GM12878 (cell line): ENCODE measurements around the gene ATP1A1. TPM values are rescaled to one million over a fixed set of nuclear protein-coding genes. Genes with fewer than 3 reads are reported as not detected.

Source experiments
- ATAC-seq: fragments of 200-7000 bp; cut with Tn5 transposase; 3 replicates; pipeline ENCODE4 v1.9.1; 2020; ENCODE audit warnings: mild to moderate bottlenecking, moderate library complexity
- BruUV-seq: library from RNA; stranded (reverse); fragments of 400-500 nt; replicated peaks from 2 replicates; lab custom pipeline; 2021; lab: Mats Ljungman, UMichigan
- CTCF ChIA-PET: fragments of 300-600 bp; sonication (Branson Sonifier 250); formaldehyde crosslinking; extraction: SDS; loops from one replicate; lab custom pipeline; 2021; ENCODE audit warnings: inconsistent platforms; lab: Yijun Ruan, JAX
- POLR2A ChIA-PET: fragments of 350-600 bp; formaldehyde crosslinking; extraction: SDS; loops from one replicate; lab custom pipeline; 2021; ENCODE audit warnings: inconsistent platforms; lab: Charles Lee
- RAD21 ChIA-PET: fragments of 300-600 bp; sonication (Branson Sonifier 250); formaldehyde crosslinking; loops from one replicate; lab custom pipeline; 2023; ENCODE audit warnings: antibody characterized with exemption; ENCODE audit not compliant: unreplicated experiment; lab: Charles Lee
- SMC1A ChIA-PET: fragments of 300-600 bp; sonication (Branson Sonifier 250); formaldehyde crosslinking; loops from one replicate; lab custom pipeline; 2023; ENCODE audit not compliant: unreplicated experiment, uncharacterized antibody; lab: Charles Lee
- DNase-seq: peaks from one replicate; pipeline ENCODE4 v3.0.0-alpha.2; 2011; ENCODE audit warnings: low read depth, low spot score
- FAIRE-seq: peaks from 3 replicates; lab custom pipeline; 2011; peaks lifted over from hg19 to GRCh38; lab: Jason Lieb, UNC
- H2AFZ ChIP-seq: 2 replicates; pipeline ENCODE4 v1.6.0; 2011; ENCODE audit warnings: low read depth, low read length, control low read depth; ENCODE audit not compliant: control insufficient read depth
- H3K27ac ChIP-seq: 2 replicates; pipeline ENCODE4 v1.5.1; 2011; ENCODE audit warnings: control low read depth; ENCODE audit not compliant: control insufficient read depth, insufficient read depth
- H3K27me3 ChIP-seq, 2 experiments: replicated peaks in 1 of 2; 2 replicates each; pipeline versions ENCODE4 v1.6.0 to v1.6.1; 2011; ENCODE audit warnings: low read length in 1 of 2; ENCODE audit not compliant: control insufficient read depth in 2 of 2, insufficient read depth in 2 of 2
- H3K36me3 ChIP-seq, 2 experiments: 2 replicates each; pipeline ENCODE4 v1.5.1; 2011; ENCODE audit warnings: low read length in 1 of 2; ENCODE audit not compliant: control insufficient read depth in 2 of 2, insufficient read depth in 2 of 2
- H3K4me1 ChIP-seq: 2 replicates; pipeline ENCODE4 v1.6.1; 2011; ENCODE audit warnings: mild to moderate bottlenecking, low read length, moderate library complexity, mixed read lengths; ENCODE audit not compliant: control insufficient read depth, insufficient read depth
- H3K4me2 ChIP-seq: 2 replicates; pipeline ENCODE4 v1.6.0; 2011; ENCODE audit warnings: control low read depth; ENCODE audit not compliant: control insufficient read depth, insufficient read depth
- H3K4me3 ChIP-seq: fragments of 200-600 bp; sonication (generic); 2 replicates; pipeline ENCODE4 v1.5.1; 2016
- H3K79me2 ChIP-seq: 2 replicates; pipeline ENCODE4 v1.6.0; 2011; ENCODE audit warnings: low read length; ENCODE audit not compliant: control insufficient read depth, insufficient read depth
- H3K9ac ChIP-seq: 2 replicates; pipeline ENCODE4 v1.8.0; 2011; ENCODE audit warnings: low read length, control low read depth, mixed read lengths; ENCODE audit not compliant: control insufficient read depth, insufficient read depth
- H3K9me3 ChIP-seq: replicated peaks from 3 replicates; pipeline ENCODE4 v1.5.1; 2011; ENCODE audit warnings: mild to moderate bottlenecking, low read length; ENCODE audit not compliant: control insufficient read depth, insufficient read depth
- H4K20me1 ChIP-seq: 2 replicates; pipeline ENCODE4 v1.6.0; 2011; ENCODE audit not compliant: control insufficient read depth, insufficient read depth
- FOXM1 ChIP-seq: IDR thresholded peaks from 2 replicates; pipeline ENCODE4 v1.6.1; 2012; ENCODE audit warnings: low read depth, mild to moderate bottlenecking, inconsistent platforms, low read length, moderate library complexity
- NR2F1 ChIP-seq: fragments of 450-650 bp; conservative IDR thresholded peaks from 2 replicates; pipeline ENCODE4 v1.6.1; 2017; ENCODE audit warnings: mild to moderate bottlenecking
- POLR2AphosphoS2 ChIP-seq: IDR thresholded peaks from 2 replicates; pipeline ENCODE4 v1.6.1; 2011; ENCODE audit warnings: low read depth, mild to moderate bottlenecking, low read length, improper control_type of control experiment, moderate library complexity
- RB1 ChIP-seq: fragments of 450-650 bp; formaldehyde crosslinking; IDR thresholded peaks from 2 replicates; pipeline ENCODE4 v1.6.1; 2017; ENCODE audit warnings: mild to moderate bottlenecking, borderline replicate concordance
- RBBP5 ChIP-seq: fragments of 200-600 bp; sonication (generic); conservative IDR thresholded peaks from 2 replicates; pipeline ENCODE4 v1.6.1; 2016
- RCOR1 ChIP-seq: conservative IDR thresholded peaks from 2 replicates; pipeline ENCODE4 v1.6.1; 2012; ENCODE audit warnings: low read depth, low read length, improper control_type of control experiment
- RELB ChIP-seq: fragments of 450-650 bp; IDR thresholded peaks from 2 replicates; pipeline ENCODE4 v1.6.1; 2017; ENCODE audit warnings: low read depth, mild to moderate bottlenecking, moderate library complexity
- STAT1 ChIP-seq: fragments of 450-650 bp; conservative IDR thresholded peaks from 2 replicates; pipeline ENCODE4 v1.6.1; 2014; ENCODE audit warnings: antibody characterized with exemption, mild to moderate bottlenecking
- TARDBP ChIP-seq: IDR thresholded peaks from 2 replicates; pipeline ENCODE4 v1.6.1; 2016; ENCODE audit warnings: borderline replicate concordance
- USF1 ChIP-seq: IDR thresholded peaks from 2 replicates; pipeline ENCODE4 v1.6.1; 2011; ENCODE audit warnings: borderline replicate concordance, low read depth, mild to moderate bottlenecking, moderate library complexity, mixed read lengths, low read length; ENCODE audit not compliant: insufficient read depth; ENCODE audit errors: extremely low read length
- WGBS: methylation state at CpG from one replicate; pipeline ENCODE4 v1.1.6; 2016; ENCODE audit warnings: low lambda C conversion rate; ENCODE audit not compliant: insufficient replicate concordance, insufficient coverage; ENCODE audit errors: missing lambda C conversion rate; 5-methylcytosine and 5-hydroxymethylcytosine counted together
- in situ Hi-C: fragments of 300-500 bp; cut with MboI; formaldehyde crosslinking; loops from 9 replicates; pipeline ENCODE4 v1.14.3; 2018; ENCODE audit warnings: mixed read lengths
- intact Hi-C: fragments of 100-400 bp; cut with micrococcal nuclease; formaldehyde crosslinking; loops from one replicate; pipeline ENCODE4 v1.14.2; 2022; ENCODE audit not compliant: unreplicated experiment
- polyA plus RNA-seq, 11 experiments: library from polyadenylated mRNA; depleted of rRNA in 4 of 11; unstranded in 6 of 11; stranded (reverse) in 5 of 11; fragments of >200 nt; fragmentation: Nextera tagmentation in 4 of 11; fragmentation: Illumina TruSeq in 1 of 11; extraction: Ambion mirVana in 4 of 11; extraction: Trizol in 1 of 11; gene quantifications; 1 replicate in 1 of 11; 2 replicates in 10 of 11; pipeline versions ENCODE4 v1.2.1 to v1.2.3, GENCODE V29; 2011 to 2016; ENCODE audit warnings: inconsistent platforms in 2 of 11, missing spikeins in 2 of 11, low read depth in 1 of 11
- total RNA-seq, 4 experiments: library from RNA; depleted of rRNA in 3 of 4; stranded (reverse); fragments of >200 nt in 3 of 4; fragmentation: Illumina TruSeq in 1 of 4; extraction: Trizol in 1 of 4; gene quantifications; 2 replicates each; pipeline versions ENCODE4 v1.2.1 to v1.2.3, GENCODE V29; 2013 to 2021
- TF ChIP-seq, protein P1 (sequence below): fragments of 450-650 bp; IDR thresholded peaks from 2 replicates; pipeline ENCODE4 v1.6.1; 2017; ENCODE audit warnings: mild to moderate bottlenecking, moderate library complexity
- TF ChIP-seq, protein P2 (sequence below): fragments of 450-650 bp; IDR thresholded peaks from 2 replicates; pipeline ENCODE4 v1.6.1; 2017; ENCODE audit warnings: antibody characterized with exemption, mild to moderate bottlenecking, moderate library complexity

The ATP1A1 gene
- total and polyA plus RNA-seq, 10 of the 15 experiments (the other 5 are each of a cell fraction or from before 2014, with no cell fraction given) = 113 to 566 (median 313) TPM

DNA sequence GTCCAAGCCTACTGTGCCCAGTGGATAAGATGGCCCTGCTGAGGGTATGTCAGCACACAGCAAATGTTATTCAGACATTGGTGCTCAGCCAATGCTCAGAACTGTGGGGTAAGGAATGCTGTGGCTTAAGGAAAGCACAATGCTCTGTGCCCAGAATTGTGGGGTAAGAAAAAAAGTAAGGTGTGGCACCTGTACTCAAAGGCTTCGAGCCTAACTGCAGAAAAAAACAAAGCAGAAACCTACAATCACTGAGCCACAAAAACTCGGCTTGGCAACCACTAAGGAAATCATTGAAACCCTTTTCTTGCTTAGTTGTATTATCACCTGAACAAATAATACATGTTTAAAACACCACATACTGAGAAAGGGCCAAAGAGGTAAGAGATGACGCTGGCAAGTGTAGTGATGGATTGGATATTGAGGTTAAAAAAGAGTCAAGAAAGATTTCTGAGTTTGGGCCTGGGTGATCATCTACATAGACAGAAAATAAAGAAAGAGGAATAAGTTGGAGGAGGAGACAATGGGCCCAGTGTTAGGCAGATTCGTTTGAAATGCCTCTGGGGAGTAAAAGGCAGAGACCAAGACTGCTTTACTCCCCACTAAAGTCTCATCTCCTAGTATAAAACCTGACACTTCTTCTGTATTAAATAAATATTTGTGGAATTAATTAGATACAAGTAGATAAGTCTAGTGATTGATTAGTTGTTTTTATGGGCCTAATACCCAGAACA is 25.9 kb upstream of the ATP1A1 start (continued):
- TF ChIP-seq, protein P1, sequence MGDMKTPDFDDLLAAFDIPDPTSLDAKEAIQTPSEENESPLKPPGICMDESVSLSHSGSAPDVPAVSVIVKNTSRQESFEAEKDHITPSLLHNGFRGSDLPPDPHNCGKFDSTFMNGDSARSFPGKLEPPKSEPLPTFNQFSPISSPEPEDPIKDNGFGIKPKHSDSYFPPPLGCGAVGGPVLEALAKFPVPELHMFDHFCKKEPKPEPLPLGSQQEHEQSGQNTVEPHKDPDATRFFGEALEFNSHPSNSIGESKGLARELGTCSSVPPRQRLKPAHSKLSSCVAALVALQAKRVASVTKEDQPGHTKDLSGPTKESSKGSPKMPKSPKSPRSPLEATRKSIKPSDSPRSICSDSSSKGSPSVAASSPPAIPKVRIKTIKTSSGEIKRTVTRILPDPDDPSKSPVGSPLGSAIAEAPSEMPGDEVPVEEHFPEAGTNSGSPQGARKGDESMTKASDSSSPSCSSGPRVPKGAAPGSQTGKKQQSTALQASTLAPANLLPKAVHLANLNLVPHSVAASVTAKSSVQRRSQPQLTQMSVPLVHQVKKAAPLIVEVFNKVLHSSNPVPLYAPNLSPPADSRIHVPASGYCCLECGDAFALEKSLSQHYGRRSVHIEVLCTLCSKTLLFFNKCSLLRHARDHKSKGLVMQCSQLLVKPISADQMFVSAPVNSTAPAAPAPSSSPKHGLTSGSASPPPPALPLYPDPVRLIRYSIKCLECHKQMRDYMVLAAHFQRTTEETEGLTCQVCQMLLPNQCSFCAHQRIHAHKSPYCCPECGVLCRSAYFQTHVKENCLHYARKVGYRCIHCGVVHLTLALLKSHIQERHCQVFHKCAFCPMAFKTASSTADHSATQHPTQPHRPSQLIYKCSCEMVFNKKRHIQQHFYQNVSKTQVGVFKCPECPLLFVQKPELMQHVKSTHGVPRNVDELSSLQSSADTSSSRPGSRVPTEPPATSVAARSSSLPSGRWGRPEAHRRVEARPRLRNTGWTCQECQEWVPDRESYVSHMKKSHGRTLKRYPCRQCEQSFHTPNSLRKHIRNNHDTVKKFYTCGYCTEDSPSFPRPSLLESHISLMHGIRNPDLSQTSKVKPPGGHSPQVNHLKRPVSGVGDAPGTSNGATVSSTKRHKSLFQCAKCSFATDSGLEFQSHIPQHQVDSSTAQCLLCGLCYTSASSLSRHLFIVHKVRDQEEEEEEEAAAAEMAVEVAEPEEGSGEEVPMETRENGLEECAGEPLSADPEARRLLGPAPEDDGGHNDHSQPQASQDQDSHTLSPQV = no peak
- no peak for TF ChIP-seq RB1

DNA sequence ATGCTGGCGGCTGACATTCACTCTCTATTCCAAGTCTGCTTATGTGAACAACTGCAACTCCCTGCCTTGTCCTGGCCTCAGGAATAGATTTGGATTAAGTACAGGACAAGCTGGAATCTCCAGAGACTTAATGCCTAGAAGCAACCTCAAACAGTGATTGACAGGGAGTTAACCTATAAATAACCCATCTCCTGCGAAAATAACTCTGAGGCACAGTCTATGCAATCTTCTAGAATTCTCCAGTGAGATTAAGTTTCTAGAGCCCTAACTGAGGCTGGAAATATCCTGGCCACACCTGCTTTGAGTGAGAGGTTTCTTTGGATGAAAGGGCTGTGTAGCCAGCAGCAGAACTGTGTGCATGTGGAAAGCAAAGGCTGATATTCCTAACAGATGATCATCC is 25.3 kb upstream of the ATP1A1 start:
- ChIA-PET POLR2A (no interaction called here), RAD21 (no interaction called here), SMC1A (interaction anchor here (1.0 to 1.8 kb wide), 2 partner anchors 22 to 138 kb away, joined by 3 to 4 read pairs; no protein-coding TSS in a partner anchor), CTCF (no interaction called here)
- BruUV-seq = no TSS peak
- H2AFZ ChIP-seq = no peak overlapping the region
- ATAC-seq (no peak), FAIRE-seq (no peak), DNase-seq (no peak)
- H3K4me3 ChIP-seq = no peak overlapping the region
- H3K4me2 ChIP-seq = no peak overlapping the region
- in situ Hi-C loops (no loop called here), intact Hi-C loops (no loop called here)
- H3K4me1 ChIP-seq = no peaks in the 10 kb centered on the region
- H3K27me3 ChIP-seq = no peaks in the 10 kb centered on the region
- 67% methylated on average over 2 of the region's 2 CpGs for WGBS
- H3K36me3 ChIP-seq = no peaks in the 10 kb centered on the region
- H3K79me2 ChIP-seq = no peaks in the 10 kb centered on the region
- H4K20me1 ChIP-seq = no peaks in the 10 kb centered on the region
- H3K9ac ChIP-seq = no peak overlapping the region
- no peak overlapping the region for H3K27ac ChIP-seq
- H3K9me3 ChIP-seq = no peaks in the 10 kb centered on the region
- TF ChIP-seq USF1 (no peak), RBBP5 (no peak), NR2F1 (no peak), RCOR1 (no peak), TARDBP (no peak), FOXM1 (no peak), POLR2AphosphoS2 (no peak), RELB (no peak), STAT1 (no peak)
- TF ChIP-seq, protein P2, sequence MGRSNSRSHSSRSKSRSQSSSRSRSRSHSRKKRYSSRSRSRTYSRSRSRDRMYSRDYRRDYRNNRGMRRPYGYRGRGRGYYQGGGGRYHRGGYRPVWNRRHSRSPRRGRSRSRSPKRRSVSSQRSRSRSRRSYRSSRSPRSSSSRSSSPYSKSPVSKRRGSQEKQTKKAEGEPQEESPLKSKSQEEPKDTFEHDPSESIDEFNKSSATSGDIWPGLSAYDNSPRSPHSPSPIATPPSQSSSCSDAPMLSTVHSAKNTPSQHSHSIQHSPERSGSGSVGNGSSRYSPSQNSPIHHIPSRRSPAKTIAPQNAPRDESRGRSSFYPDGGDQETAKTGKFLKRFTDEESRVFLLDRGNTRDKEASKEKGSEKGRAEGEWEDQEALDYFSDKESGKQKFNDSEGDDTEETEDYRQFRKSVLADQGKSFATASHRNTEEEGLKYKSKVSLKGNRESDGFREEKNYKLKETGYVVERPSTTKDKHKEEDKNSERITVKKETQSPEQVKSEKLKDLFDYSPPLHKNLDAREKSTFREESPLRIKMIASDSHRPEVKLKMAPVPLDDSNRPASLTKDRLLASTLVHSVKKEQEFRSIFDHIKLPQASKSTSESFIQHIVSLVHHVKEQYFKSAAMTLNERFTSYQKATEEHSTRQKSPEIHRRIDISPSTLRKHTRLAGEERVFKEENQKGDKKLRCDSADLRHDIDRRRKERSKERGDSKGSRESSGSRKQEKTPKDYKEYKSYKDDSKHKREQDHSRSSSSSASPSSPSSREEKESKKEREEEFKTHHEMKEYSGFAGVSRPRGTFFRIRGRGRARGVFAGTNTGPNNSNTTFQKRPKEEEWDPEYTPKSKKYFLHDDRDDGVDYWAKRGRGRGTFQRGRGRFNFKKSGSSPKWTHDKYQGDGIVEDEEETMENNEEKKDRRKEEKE = no peak
